ENCODE results near the gene DPP6.

The DPP6 gene

DNA sequence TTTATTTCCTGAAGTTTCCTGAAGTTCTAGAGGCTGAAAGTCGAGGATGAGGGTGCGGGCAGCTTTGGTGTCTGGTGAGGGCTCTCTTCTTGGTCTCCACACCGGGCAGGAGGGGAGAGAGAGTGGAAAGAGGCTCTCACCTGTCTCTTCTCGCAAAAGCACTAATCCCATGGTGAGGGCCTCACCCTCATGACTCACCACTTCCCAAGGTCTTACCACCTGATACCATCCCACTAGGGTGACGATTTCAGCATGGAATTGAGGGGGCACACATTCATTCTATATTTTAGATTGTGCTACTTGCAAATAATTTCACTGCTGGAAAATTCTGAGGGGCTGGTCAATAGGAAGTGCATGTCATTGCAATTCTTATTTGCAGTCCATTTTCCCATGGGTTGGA is 292.9 kb downstream of the DPP6 start:
- no peak for DNase-seq

- no peak for DNase-seq
Measured at GRCh38 chr7:154347700-154348266, 295.6 kb downstream of the DPP6 start.

DNA sequence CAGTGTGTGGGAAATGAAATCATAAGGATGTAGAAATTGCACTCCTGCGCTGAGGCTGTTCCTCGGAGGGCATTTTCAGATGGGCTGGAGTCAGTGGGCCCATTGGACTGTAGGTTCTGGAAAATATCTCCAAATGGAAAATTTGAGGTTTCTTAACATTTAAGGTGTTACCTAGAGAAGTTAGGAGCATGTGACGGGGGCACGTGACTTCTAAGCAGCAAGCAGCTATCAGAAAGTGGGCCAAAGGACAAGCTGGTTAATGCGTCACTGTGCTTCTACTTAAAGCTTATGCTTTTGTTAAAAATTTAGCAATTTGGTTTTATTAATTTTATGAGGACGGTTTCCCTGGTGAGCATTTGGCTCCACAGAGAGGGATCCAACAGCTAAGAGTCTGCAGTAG is 298.7 kb downstream of the DPP6 start:
- no peak for DNase-seq

- DNase-seq = no peak
Measured at GRCh38 chr7:154353355-154353767, 301.2 kb downstream of the DPP6 start.

DNA sequence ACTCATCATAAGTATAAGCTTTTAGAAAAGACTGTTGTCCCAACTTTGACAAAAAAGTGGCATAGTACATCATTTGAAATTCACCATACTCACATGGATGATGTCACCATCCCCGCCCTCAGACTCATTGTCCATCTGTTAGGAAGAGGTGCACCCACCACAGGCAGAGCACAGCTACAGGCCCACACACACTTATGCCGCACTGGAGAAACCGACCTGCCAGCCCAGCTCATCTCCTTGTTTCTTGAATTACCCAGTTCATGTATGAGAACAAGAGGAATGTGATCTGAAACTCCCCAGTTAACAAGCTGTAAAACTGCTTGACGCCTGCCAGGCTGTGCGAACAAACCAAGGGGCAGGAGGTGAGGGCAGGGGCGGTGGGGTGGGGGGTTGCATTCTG is 312.0 kb downstream of the DPP6 start:
- no peak for DNase-seq

GRCh38 chr7:154371424-154371823 is 319.2 kb downstream of the DPP6 start:
- no peak for DNase-seq

GRCh38 chr7:154372011-154372601 is 319.9 kb downstream of the DPP6 start:
- DNase-seq = no peak

- no peak for DNase-seq
Measured at GRCh38 chr7:154373956-154374355, 321.8 kb downstream of the DPP6 start.

DNA sequence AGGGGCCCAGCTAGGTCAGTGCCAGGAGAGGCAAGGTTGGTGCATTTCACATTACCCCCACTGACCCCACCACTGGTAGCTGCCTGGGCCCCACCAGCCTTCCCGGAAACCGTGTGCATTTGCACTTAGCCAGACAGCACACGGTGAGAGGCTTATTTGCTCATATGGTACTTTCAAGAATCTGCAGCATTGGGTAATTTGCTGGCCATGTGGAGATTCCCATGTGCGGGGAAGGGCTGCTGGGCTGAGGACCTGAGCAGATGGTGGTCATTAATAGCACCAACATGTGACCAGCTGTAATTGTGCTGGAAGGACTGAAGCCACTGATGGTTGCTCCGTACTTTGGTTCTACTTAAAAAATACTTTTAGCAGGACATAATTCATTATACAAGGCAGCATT is 323.8 kb downstream of the DPP6 start:
- DNase-seq = no peak

DNA sequence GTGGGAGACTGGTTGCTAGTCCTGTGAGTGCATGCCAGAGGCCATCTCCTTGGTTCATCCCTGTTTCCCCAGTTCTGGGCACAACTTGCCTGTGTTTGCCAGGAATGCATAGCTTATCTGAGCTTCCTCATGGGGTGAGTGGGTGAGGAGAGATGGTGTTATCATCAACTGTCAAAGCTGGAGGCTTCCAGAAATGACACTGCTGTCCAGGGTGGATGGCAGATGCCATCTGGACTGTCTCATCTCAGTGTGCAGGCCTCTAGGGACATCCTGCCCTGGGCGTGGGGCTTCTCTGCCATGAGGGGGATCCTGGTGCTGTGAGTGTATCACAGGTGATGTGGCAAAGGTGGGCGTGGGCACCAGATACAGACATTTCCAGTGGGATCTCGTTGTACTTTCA is 328.6 kb downstream of the DPP6 start:
- DNase-seq = no peak

DNA sequence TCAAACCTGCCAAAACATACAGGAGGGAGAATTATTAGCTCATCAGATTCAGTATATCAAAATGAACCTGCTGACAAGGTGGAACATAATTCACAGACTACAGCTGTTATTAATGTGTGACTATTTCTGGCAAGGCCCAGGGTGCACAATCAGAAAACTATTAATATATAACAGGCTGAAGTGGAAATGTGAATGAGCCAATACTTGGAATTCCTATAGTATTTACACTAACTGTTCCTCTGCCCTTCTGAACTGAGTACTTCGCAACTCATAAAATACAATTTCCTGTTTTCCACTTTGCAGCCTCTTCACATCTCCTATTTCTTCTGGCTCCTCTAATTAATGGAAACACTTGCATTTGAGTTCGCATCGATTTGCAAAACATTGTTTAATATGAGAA is 330.8 kb downstream of the DPP6 start:
- DNase-seq = no peak

DNA sequence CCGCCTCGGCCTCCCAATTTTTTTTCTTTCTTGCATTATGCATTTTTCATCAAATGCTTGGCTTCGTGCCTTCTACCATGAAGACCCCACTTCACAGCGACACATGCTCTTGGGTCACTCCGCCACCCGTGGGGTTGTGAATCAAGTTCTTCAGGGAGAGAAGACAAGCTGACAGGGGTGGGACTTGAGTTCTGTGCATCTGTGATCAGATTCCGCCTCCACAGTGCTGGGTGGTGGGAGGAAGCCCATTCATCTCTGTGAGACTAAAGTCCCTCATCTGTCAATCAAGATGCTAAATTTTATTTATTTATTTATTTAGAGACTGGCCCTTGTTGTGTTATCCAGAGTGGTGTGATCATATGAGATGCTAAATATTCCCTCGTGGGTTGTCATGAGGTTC is 333.0 kb downstream of the DPP6 start:
- DNase-seq = no peak

DNA sequence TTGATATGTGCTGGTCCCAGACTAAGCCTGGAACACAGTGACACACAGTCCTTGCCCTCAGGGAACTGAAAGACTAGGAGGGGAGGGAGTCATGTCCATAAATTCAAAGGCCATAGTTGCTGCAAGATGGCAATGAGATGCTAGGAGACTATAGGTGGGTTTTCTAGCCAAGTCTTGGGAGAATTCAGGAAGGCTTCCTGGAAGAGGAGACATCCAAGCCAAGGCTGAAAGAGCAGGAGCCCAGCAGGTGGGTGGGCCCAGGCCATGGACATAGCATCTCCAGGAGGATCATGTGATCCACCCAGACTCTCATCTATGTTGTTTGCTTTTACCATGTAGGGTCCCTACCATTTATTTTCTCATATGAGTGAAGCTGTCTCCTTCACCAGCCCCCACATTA is 335.1 kb downstream of the DPP6 start:
- DNase-seq = no peak

DNA sequence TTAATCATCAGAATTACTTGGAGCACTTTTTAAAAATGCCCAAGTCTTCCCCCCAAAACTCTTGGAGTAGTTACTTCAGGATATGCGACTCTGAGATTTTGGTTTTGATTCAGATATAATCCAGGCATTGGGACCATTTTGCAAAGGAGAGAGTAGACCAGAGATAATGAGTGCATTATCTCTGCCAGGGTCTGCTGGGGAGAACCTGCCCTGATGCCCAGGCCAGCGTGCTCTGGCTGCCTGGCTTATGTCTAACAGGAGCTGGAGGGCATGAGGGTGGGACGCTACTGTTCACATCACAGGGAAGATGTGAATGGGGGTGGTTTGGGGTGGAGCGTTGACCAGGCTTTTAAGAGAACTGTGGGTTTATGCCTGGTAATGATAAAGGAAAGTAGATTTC is 336.2 kb downstream of the DPP6 start:
- DNase-seq = no peak

DNA sequence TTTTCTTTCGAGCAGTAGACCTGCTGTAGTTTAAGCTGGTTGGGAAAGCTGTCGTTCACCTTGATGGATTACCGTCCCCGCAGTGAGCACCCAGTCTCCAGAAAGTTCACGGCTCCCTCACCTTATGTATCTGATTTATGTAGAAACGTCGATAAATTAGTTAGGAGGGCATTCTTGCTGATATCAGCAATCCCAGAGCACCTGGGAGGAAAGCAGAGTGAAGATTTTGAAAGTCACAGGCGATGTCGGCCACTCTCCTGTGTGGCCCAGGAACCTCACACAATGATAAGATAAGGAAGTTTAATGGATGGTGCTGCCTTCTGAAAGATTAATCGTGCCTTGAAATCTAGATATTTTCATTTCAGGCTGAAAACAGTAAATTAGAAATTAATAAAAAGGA is 336.8 kb downstream of the DPP6 start:
- DNase-seq = no peak

GRCh38 chr7:154390961-154391360 is 338.8 kb downstream of the DPP6 start:
- DNase-seq = no peak

DNA sequence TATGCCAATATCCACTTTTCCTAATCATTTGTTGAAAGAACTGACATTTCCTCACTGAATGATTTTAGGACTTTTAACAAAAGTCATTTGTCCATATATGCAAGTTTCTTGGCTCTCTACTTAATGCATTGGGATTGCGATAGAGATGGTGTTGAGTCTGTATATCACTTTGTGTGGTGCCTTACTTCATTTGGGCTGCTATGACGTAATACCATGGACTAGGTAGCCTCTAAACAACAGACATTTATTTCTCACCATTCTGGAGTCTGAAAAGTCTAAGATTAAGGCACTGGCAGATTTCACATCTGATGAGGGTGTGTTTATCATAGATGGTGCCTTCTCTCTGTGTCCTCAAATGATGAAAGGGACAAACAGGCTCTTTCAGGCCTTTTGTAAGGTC is 342.6 kb downstream of the DPP6 start:
- no peak for DNase-seq

DNA sequence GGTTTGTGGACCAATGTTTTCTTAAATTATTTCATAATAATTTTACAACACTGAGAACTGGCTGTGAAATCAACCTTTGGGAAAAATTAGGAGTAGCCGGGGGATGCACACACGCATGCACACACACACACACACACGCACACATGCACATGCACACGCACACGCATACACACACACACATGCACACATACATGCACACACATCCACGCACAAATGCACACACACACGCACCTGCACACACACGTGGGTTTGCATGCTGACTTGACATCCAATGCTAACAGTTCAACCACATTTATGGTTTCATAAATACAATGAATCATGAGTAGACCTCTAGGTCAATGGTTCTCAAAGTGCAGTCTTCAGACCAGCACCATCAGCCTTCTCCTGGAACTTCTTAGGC is 354.1 kb downstream of the DPP6 start:
- no peak for DNase-seq

GRCh38 chr7:154409703-154410311 is 357.6 kb downstream of the DPP6 start:
- DNase-seq = no peak

DNA sequence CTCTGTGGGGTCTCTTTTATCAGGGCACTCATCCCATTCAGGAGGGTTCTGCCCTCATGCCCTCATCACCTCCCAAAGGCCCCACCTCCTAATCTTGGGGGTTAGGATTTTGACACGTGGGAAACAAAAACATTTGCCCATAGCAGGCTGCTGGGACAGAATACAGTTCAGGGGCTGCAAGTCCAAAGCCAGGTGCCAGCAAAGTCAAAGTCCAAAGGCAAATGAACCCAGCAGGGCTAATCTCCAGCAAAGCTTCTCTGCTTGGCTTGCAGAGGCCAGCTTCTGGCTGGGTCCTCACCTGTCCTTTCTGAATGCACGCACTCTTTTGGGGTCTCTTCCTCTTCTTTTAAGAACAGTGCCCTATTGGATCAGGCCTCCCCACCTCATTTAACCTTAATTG is 359.9 kb downstream of the DPP6 start:
- DNase-seq = no peak

- no peak for DNase-seq
Measured at GRCh38 chr7:154415709-154416399, 363.7 kb downstream of the DPP6 start.

GRCh38 chr7:154416714-154417113 is 364.5 kb downstream of the DPP6 start:
- no peak for DNase-seq

- no peak for DNase-seq
Measured at GRCh38 chr7:154419344-154419743, 367.1 kb downstream of the DPP6 start.

DNA sequence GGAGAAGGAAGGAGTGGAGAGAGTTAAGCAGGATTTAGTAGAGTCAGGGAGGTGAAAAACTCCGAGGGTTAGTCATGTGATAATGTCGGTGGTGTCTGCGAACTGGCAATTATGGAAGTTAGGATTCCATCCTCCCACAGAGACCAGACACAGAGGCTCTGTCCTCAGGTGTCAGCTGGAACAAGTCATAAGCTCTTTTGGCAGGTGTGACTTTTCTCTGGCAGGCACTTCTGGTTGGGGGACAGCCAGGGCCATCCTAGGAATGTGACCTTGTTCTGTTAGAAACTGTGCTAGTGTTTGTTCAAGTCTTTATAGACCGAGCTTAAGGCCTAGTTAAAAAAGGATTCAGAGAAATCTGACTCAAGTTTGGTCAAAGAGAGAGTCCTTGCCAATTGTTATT is 371.0 kb downstream of the DPP6 start:
- no peak for DNase-seq

Measured in activated CD4-positive, alpha-beta T cell treated with anti-CD3 and anti-CD28 coated beads, Interleukin-2, amount 50 U/mL, for 16 hours (primary cell).